Liver (tissue), 9 donors: ENCODE measurements around the gene NAPSA. TPM values are rescaled to one million over a fixed set of nuclear protein-coding genes. Genes with fewer than 3 reads are reported as not detected.
"Not testable (repeated sequence)": the region's sequence is repeated elsewhere in the genome, so short reads cannot be mapped to it uniquely, and the experiment has no call there.

ENCODE experiments used
- DNase-seq: peaks from one replicate; pipeline ENCODE4 v3.0.0-alpha.2; 2017; ENCODE audit warnings: low spot score
- H3K27ac ChIP-seq, 2 donors: one replicate each; pipeline ENCODE4 v1.7.0; 2013; ENCODE audit warnings: inconsistent platforms in 2 of 2, low read length in 2 of 2, control low read depth in 1 of 2, low read depth in 1 of 2, mild to moderate bottlenecking in 1 of 2
- H3K27me3 ChIP-seq, 4 donors: one replicate each; pipeline versions ENCODE4 v1.6.1 to v1.7.0; 2013; ENCODE audit warnings: low read length in 3 of 4, inconsistent platforms in 1 of 4, mild to moderate bottlenecking in 1 of 4, moderate library complexity in 1 of 4; ENCODE audit not compliant: control insufficient read depth in 4 of 4, insufficient read depth in 4 of 4
- H3K36me3 ChIP-seq, 4 donors: one replicate each; pipeline versions ENCODE4 v1.6.1 to v1.7.0; 2013; ENCODE audit warnings: low read length in 3 of 4, mild to moderate bottlenecking in 3 of 4, low read depth in 1 of 4, moderate library complexity in 1 of 4; ENCODE audit not compliant: control insufficient read depth in 4 of 4, insufficient read depth in 3 of 4
- H3K4me1 ChIP-seq, 4 donors: one replicate each; pipeline versions ENCODE4 v1.6.1 to v1.7.0; 2013; ENCODE audit warnings: low read length in 3 of 4, mild to moderate bottlenecking in 3 of 4, moderate library complexity in 1 of 4; ENCODE audit not compliant: control insufficient read depth in 4 of 4, insufficient read depth in 4 of 4
- H3K4me3 ChIP-seq, 3 donors: one replicate each; pipeline versions ENCODE4 v1.6.1 to v1.7.0; 2013; ENCODE audit warnings: low read length in 3 of 3, control low read depth in 1 of 3, low read depth in 1 of 3, mild to moderate bottlenecking in 1 of 3
- H3K9ac ChIP-seq, 2 donors: one replicate each; pipeline ENCODE4 v1.7.0; 2013; ENCODE audit warnings: low read length in 2 of 2, mild to moderate bottlenecking in 2 of 2, moderate library complexity in 2 of 2, control low read depth in 1 of 2, low read depth in 1 of 2
- H3K9me3 ChIP-seq, 4 donors: one replicate each; pipeline versions ENCODE4 v1.6.1 to v1.7.0; 2013; ENCODE audit warnings: low read length in 3 of 4; ENCODE audit not compliant: control insufficient read depth in 4 of 4
- ATF3 ChIP-seq: IDR thresholded peaks from 2 replicates; pipeline ENCODE4 v1.6.1; 2016; ENCODE audit warnings: antibody characterized with exemption
- CTCF ChIP-seq: fragments of 150-350 bp; IDR thresholded peaks from 2 replicates; pipeline ENCODE4 v1.5.1; 2017; ENCODE audit warnings: improper control_type of control experiment, low read depth, low read length; ENCODE audit not compliant: missing input control
- EGR1 ChIP-seq, 2 donors: IDR thresholded peaks; 2 replicates each; pipeline ENCODE4 v1.6.1; 2016 to 2018; ENCODE audit warnings: antibody characterized with exemption in 2 of 2, low read depth in 2 of 2
- FOXA1 ChIP-seq: IDR thresholded peaks from 2 replicates; pipeline ENCODE4 v1.6.1; 2016; ENCODE audit warnings: antibody characterized with exemption
- FOXA2 ChIP-seq: IDR thresholded peaks from 2 replicates; pipeline ENCODE4 v1.6.1; 2016; ENCODE audit warnings: antibody characterized with exemption
- GABPA ChIP-seq, 2 donors: IDR thresholded peaks in 1 of 2; conservative IDR thresholded peaks in 1 of 2; 2 replicates each; pipeline ENCODE4 v1.6.1; 2016; ENCODE audit warnings: antibody characterized with exemption in 2 of 2, mild to moderate bottlenecking in 1 of 2, moderate library complexity in 1 of 2
- HNF4A ChIP-seq, 2 donors: conservative IDR thresholded peaks; 2 replicates each; pipeline ENCODE4 v1.6.1; 2016; ENCODE audit warnings: antibody characterized with exemption in 2 of 2, mild to moderate bottlenecking in 2 of 2
- HNF4G ChIP-seq: IDR thresholded peaks from 2 replicates; pipeline ENCODE4 v1.6.1; 2016; ENCODE audit warnings: antibody characterized with exemption
- JUND ChIP-seq, 2 donors: IDR thresholded peaks; 2 replicates each; pipeline ENCODE4 v1.6.1; 2016; ENCODE audit warnings: antibody characterized with exemption in 2 of 2
- MAX ChIP-seq: IDR thresholded peaks from 2 replicates; pipeline ENCODE4 v1.6.1; 2016; ENCODE audit warnings: antibody characterized with exemption
- NR2F2 ChIP-seq: IDR thresholded peaks from 2 replicates; pipeline ENCODE4 v1.6.1; 2016; ENCODE audit warnings: antibody characterized with exemption
- RAD21 ChIP-seq, 2 donors: IDR thresholded peaks; 2 replicates each; pipeline ENCODE4 v1.6.1; 2016; ENCODE audit warnings: antibody characterized with exemption in 2 of 2, mild to moderate bottlenecking in 2 of 2
- REST ChIP-seq: IDR thresholded peaks from 2 replicates; pipeline ENCODE4 v1.6.1; 2016; ENCODE audit warnings: antibody characterized with exemption, mild to moderate bottlenecking
- RXRA ChIP-seq, 2 donors: IDR thresholded peaks; 2 replicates each; pipeline ENCODE4 v1.6.1; 2017 to 2018; ENCODE audit warnings: antibody characterized with exemption in 2 of 2, mild to moderate bottlenecking in 1 of 2
- SP1 ChIP-seq: IDR thresholded peaks from 2 replicates; pipeline ENCODE4 v1.6.1; 2018; ENCODE audit warnings: antibody characterized with exemption, mild to moderate bottlenecking
- TAF1 ChIP-seq: conservative IDR thresholded peaks from 2 replicates; pipeline ENCODE4 v1.6.1; 2016; ENCODE audit warnings: antibody characterized with exemption, mild to moderate bottlenecking
- YY1 ChIP-seq: IDR thresholded peaks from 2 replicates; pipeline ENCODE4 v1.6.1; 2016; ENCODE audit warnings: antibody characterized with exemption, mild to moderate bottlenecking
- ZBTB33 ChIP-seq: IDR thresholded peaks from 2 replicates; pipeline ENCODE4 v1.6.1; 2016; ENCODE audit warnings: antibody characterized with exemption
- WGBS: extraction: QIAGEN DNeasy Blood & Tissue Kit; methylation state at CpG from one replicate; pipeline ENCODE4 v1.1.7; 2013; 5-methylcytosine and 5-hydroxymethylcytosine counted together
- polyA plus RNA-seq, 2 donors: library from polyadenylated mRNA; stranded (reverse) in 1 of 2; unstranded in 1 of 2; fragments of 200-250 nt in 1 of 2; fragments of >200 nt in 1 of 2; fragmentation: Nextera tagmentation in 1 of 2; extraction: Ambion mirVana in 1 of 2; gene quantifications; one replicate each; pipeline versions ENCODE4 v1.2.1 to v1.2.3, GENCODE V29; 2013 to 2015
- total RNA-seq, 2 donors: library from RNA; depleted of rRNA; stranded (reverse); fragments of >200 nt; gene quantifications; one replicate each; pipeline ENCODE4 v1.2.3, GENCODE V29; 2014
- donor health status: healthy.
- donor health status: healthy.
- donor health status: healthy.
- donor health status: healthy.
- donor health status: healthy.

The NAPSA gene
- total and polyA plus RNA-seq, 4 donors, result 0.28 to 0.74 (median 0.54) TPM

GRCh38 chr19:50392759-50393158 lies 27.3 kb upstream of the NAPSA start (continued):
- TF ChIP-seq ATF3 (no peak), TAF1 (no peak), EGR1 (IDR thresholded peaks at IDR 0.05; ENCODE audit: low read depth in 2 of 2) (no peak), GABPA (IDR thresholded peaks at IDR 0.05 in 1 of 2, conservative IDR thresholded peaks at IDR 0.05 in 1 of 2) (no peak)

GRCh38 chr19:50390952-50391351 lies 25.5 kb upstream of the NAPSA start:
- not testable (repeated sequence) for H3K36me3 ChIP-seq, H3K27ac ChIP-seq, H3K4me1 ChIP-seq, H3K4me3 ChIP-seq, H3K9ac ChIP-seq, DNase-seq, H3K9me3 ChIP-seq, H3K27me3 ChIP-seq
- 96% methylated on average over 21 of the region's 23 CpGs for WGBS

- not testable (repeated sequence) for H3K36me3 ChIP-seq, H3K4me1 ChIP-seq, H3K27ac ChIP-seq, H3K4me3 ChIP-seq, DNase-seq, H3K9ac ChIP-seq, H3K27me3 ChIP-seq, H3K9me3 ChIP-seq
- WGBS, result 88% methylated on average over 3 of the region's 3 CpGs
These were observed 24.9 kb upstream of the NAPSA start for GRCh38 chr19:50390295-50390694.

GRCh38 chr19:50387868-50388245 lies 22.4 kb upstream of the NAPSA start:
- TF ChIP-seq JUND (IDR thresholded peaks at IDR 0.05) (no peak), ZBTB33 (no peak), FOXA2 (no peak), CTCF (no peak), NR2F2 (no peak), EGR1 (IDR thresholded peaks at IDR 0.05; ENCODE audit: low read depth in 2 of 2) (no peak), RXRA (IDR thresholded peaks at IDR 0.05) (no peak), MAX (no peak), YY1 (no peak), REST (no peak), TAF1 (no peak), ATF3 (no peak), GABPA (IDR thresholded peaks at IDR 0.05 in 1 of 2, conservative IDR thresholded peaks at IDR 0.05 in 1 of 2) (no peak), HNF4G (no peak), SP1 (no peak), FOXA1 (no peak), HNF4A (conservative IDR thresholded peaks at IDR 0.05) (no peak), RAD21 (IDR thresholded peaks at IDR 0.05) (no peak)
- Histone ChIP-seq H3K9me3 (no peaks in the 10 kb centered on the region), H3K27me3 (no peaks in the 10 kb centered on the region), H3K9ac (no peak overlapping the region), H3K4me1 (peaks cover 0 to 12% (median 10%) of the 10 kb centered on the region in 4 donors), H3K27ac (no peak overlapping the region), H3K36me3 (no peaks in the 10 kb centered on the region), H3K4me3 (no peak overlapping the region)
- DNase-seq, result no peak
- WGBS, result 95% methylated on average over 8 of the region's 8 CpGs
